ENCODE measurements around the gene WDR82. TPM values are rescaled to one million over a fixed set of nuclear protein-coding genes. Genes with fewer than 3 reads are reported as not detected.

WDR82 gene
- total RNA-seq, 4 donors from 2014 or later: 66.4 to 76.4 (median 72.2) TPM

GRCh38 chr3:52223449-52224408 lies 54.7 kb downstream of the WDR82 start:
- Histone ChIP-seq H3K27ac (no peak overlapping the region), H3K4me1 (peaks cover 13 to 24% of the 10 kb centered on the region in 2 donors), H3K36me3 (peaks cover 5% of the 10 kb centered on the region in 2 donors), H3K4me3 (replicated peaks in 1 of 3) (no peak overlapping the region), H3K9me3 (no peaks in the 10 kb centered on the region), H3K27me3 (no peaks in the 10 kb centered on the region)
- DNase-seq: no peak
- intact Hi-C loops (cut with DNase I): no loop called here
- WGBS, 2 donors: 92 to 96% methylated on average over 25 to 32 of the region's 32 CpGs
- TF ChIP-seq POLR2A (IDR thresholded peaks at IDR 0.05): no peak
- no peak for TF ChIP-seq CTCF (IDR thresholded peaks at IDR 0.05)

- no peak overlapping the region for H3K27ac ChIP-seq
- H3K4me1 ChIP-seq: peaks cover 24 to 34% of the 10 kb centered on the region in 2 donors
- intact Hi-C loops (cut with DNase I): no loop called here
- H3K27me3 ChIP-seq: no peaks in the 10 kb centered on the region
- no peak for DNase-seq
- no peak for TF ChIP-seq CTCF (IDR thresholded peaks at IDR 0.05)
- no peaks in the 10 kb centered on the region for H3K9me3 ChIP-seq
- H3K36me3 ChIP-seq: no peaks in the 10 kb centered on the region
- WGBS, 2 donors: 92 to 93% methylated on average over 24 to 35 of the region's 41 CpGs
- H3K4me3 ChIP-seq (replicated peaks in 1 of 3): no peak overlapping the region
Measured at GRCh38 chr3:52222319-52223221, 55.9 kb downstream of the WDR82 start.

GRCh38 chr3:52221563-52222318 lies 56.7 kb downstream of the WDR82 start:
- TF ChIP-seq CTCF (IDR thresholded peaks at IDR 0.05): no peak
- TF ChIP-seq POLR2A (IDR thresholded peaks at IDR 0.05): no peak
- intact Hi-C loops (cut with DNase I): no loop called here
- no peaks in the 10 kb centered on the region for H3K9me3 ChIP-seq
- peak in 1 of 2 donors; percentile 13 for DNase-seq
- no peak overlapping the region for H3K27ac ChIP-seq
- H3K4me1 ChIP-seq: peaks cover 32 to 43% of the 10 kb centered on the region in 2 donors
- no peaks in the 10 kb centered on the region for H3K27me3 ChIP-seq
- WGBS, 2 donors: 88 to 91% methylated on average over 15 to 21 of the region's 34 CpGs
- H3K36me3 ChIP-seq: no peaks in the 10 kb centered on the region
- H3K4me3 ChIP-seq (replicated peaks in 1 of 3): no peak overlapping the region

- peaks cover 38 to 49% of the 10 kb centered on the region in 2 donors for H3K4me1 ChIP-seq
Measured at GRCh38 chr3:52221141-52221562, 57.3 kb downstream of the WDR82 start.

More at GRCh38 chr3:52221141-52221562, 57.3 kb downstream of the WDR82 start:
- Histone ChIP-seq H3K27me3 (no peaks in the 10 kb centered on the region), H3K4me3 (replicated peaks in 1 of 3) (no peak overlapping the region), H3K36me3 (no peaks in the 10 kb centered on the region), H3K9me3 (no peaks in the 10 kb centered on the region), H3K27ac (peak overlapping the region; percentile 43 to 51 (median 48))
- intact Hi-C loops (cut with DNase I): no loop called here
- no peak for DNase-seq
- 95 to 100% methylated on average over 1 to 10 of the region's 27 CpGs for WGBS, 2 donors
- TF ChIP-seq POLR2A (IDR thresholded peaks at IDR 0.05) (no peak), CTCF (IDR thresholded peaks at IDR 0.05) (no peak)
